Measurements from ENCODE around the gene GPR42. TPM values are rescaled to one million over a fixed set of nuclear protein-coding genes. Genes with fewer than 3 reads are reported as not detected.

GPR42 gene
- total RNA-seq, 1 experiment from 2014 or later, result not detected

DNA sequence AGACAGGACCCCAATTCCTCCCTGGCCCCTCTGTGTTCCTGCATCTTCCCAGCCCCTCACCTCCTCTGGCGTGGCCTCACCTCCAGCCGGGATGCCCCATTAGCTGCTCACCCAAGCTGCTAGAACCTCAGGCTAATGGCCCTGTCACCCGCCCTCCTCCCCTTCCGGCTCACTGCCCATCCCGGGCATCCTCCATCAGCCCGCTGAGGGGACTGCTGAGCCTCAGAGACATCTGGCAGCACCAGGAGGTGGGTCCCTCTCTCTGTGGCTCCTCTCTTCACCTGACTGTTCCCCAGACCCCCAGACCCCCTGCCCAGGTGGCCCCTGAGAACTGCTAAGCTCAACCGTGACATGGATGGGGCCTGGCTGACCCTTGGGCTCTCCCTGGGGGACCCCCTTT, 20.3 kb upstream of the GPR42 start:
- ATAC-seq (no peak), DNase-seq (ENCODE audit: low spot score) (no peak)
- no peaks in the 10 kb centered on the region for H3K9me3 Mint-ChIP-seq
- no peak overlapping the region for H3K27ac Mint-ChIP-seq
- H3K27me3 Mint-ChIP-seq (ENCODE audit: low read depth), result no peaks in the 10 kb centered on the region
- no peak overlapping the region for H3K4me3 Mint-ChIP-seq
- H3K36me3 Mint-ChIP-seq, result no peaks in the 10 kb centered on the region
- H3K4me1 Mint-ChIP-seq, result peaks cover 7% of the 10 kb centered on the region
- CTCF ChIA-PET, result interaction anchor here (0.9 kb wide), 2 partner anchors 145 to 284 kb away, joined by 3 to 5 read pairs; no protein-coding TSS in a partner anchor
- no peak for TF ChIP-seq USF1 (CRISPR knock-in tag; IDR thresholded peaks at IDR 0.05)
- TF ChIP-seq, protein P1, sequence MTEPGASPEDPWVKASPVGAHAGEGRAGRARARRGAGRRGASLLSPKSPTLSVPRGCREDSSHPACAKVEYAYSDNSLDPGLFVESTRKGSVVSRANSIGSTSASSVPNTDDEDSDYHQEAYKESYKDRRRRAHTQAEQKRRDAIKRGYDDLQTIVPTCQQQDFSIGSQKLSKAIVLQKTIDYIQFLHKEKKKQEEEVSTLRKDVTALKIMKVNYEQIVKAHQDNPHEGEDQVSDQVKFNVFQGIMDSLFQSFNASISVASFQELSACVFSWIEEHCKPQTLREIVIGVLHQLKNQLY (CRISPR knock-in tag; IDR thresholded peaks at IDR 0.05), result no peak
- TF ChIP-seq, protein P2, sequence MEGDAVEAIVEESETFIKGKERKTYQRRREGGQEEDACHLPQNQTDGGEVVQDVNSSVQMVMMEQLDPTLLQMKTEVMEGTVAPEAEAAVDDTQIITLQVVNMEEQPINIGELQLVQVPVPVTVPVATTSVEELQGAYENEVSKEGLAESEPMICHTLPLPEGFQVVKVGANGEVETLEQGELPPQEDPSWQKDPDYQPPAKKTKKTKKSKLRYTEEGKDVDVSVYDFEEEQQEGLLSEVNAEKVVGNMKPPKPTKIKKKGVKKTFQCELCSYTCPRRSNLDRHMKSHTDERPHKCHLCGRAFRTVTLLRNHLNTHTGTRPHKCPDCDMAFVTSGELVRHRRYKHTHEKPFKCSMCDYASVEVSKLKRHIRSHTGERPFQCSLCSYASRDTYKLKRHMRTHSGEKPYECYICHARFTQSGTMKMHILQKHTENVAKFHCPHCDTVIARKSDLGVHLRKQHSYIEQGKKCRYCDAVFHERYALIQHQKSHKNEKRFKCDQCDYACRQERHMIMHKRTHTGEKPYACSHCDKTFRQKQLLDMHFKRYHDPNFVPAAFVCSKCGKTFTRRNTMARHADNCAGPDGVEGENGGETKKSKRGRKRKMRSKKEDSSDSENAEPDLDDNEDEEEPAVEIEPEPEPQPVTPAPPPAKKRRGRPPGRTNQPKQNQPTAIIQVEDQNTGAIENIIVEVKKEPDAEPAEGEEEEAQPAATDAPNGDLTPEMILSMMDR (IDR thresholded peaks at IDR 0.05), result no peak
- TF ChIP-seq, protein P3, sequence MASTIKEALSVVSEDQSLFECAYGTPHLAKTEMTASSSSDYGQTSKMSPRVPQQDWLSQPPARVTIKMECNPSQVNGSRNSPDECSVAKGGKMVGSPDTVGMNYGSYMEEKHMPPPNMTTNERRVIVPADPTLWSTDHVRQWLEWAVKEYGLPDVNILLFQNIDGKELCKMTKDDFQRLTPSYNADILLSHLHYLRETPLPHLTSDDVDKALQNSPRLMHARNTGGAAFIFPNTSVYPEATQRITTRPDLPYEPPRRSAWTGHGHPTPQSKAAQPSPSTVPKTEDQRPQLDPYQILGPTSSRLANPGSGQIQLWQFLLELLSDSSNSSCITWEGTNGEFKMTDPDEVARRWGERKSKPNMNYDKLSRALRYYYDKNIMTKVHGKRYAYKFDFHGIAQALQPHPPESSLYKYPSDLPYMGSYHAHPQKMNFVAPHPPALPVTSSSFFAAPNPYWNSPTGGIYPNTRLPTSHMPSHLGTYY (CRISPR knock-in tag; IDR thresholded peaks at IDR 0.05), result no peak
- TF ChIP-seq FOXJ3 (CRISPR knock-in tag; IDR thresholded peaks at IDR 0.05; ENCODE audit: borderline replicate concordance), result no peak
- TF ChIP-seq ATF1 (CRISPR knock-in tag; IDR thresholded peaks at IDR 0.05), result no peak
- TF ChIP-seq AFF4 (CRISPR knock-in tag; IDR thresholded peaks at IDR 0.05; ENCODE audit: borderline replicate concordance), result no peak
- no peak for TF ChIP-seq ZNF232 (CRISPR knock-in tag; IDR thresholded peaks at IDR 0.05)
- no peak for TF ChIP-seq FOXP1 (CRISPR knock-in tag; IDR thresholded peaks at IDR 0.05; ENCODE audit: borderline replicate concordance)
- TF ChIP-seq ZNF121 (CRISPR knock-in tag; IDR thresholded peaks at IDR 0.05), result no peak
- TF ChIP-seq TCF7 (CRISPR knock-in tag; IDR thresholded peaks at IDR 0.05; ENCODE audit: low read depth), result no peak
- TF ChIP-seq, protein P4, sequence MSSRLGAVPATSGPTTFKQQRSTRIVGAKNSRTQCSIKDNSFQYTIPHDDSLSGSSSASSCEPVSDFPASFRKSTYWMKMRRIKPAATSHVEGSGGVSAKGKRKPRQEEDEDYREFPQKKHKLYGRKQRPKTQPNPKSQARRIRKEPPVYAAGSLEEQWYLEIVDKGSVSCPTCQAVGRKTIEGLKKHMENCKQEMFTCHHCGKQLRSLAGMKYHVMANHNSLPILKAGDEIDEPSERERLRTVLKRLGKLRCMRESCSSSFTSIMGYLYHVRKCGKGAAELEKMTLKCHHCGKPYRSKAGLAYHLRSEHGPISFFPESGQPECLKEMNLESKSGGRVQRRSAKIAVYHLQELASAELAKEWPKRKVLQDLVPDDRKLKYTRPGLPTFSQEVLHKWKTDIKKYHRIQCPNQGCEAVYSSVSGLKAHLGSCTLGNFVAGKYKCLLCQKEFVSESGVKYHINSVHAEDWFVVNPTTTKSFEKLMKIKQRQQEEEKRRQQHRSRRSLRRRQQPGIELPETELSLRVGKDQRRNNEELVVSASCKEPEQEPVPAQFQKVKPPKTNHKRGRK (CRISPR knock-in tag; IDR thresholded peaks at IDR 0.05; ENCODE audit: borderline replicate concordance), result no peak
- TF ChIP-seq SMAD4 (CRISPR knock-in tag; IDR thresholded peaks at IDR 0.05), result no peak
- no peak for TF ChIP-seq CBFB (CRISPR knock-in tag; IDR thresholded peaks at IDR 0.05; ENCODE audit: low read depth)
- TF ChIP-seq USF2 (CRISPR knock-in tag; IDR thresholded peaks at IDR 0.05), result no peak
- TF ChIP-seq, protein P5, sequence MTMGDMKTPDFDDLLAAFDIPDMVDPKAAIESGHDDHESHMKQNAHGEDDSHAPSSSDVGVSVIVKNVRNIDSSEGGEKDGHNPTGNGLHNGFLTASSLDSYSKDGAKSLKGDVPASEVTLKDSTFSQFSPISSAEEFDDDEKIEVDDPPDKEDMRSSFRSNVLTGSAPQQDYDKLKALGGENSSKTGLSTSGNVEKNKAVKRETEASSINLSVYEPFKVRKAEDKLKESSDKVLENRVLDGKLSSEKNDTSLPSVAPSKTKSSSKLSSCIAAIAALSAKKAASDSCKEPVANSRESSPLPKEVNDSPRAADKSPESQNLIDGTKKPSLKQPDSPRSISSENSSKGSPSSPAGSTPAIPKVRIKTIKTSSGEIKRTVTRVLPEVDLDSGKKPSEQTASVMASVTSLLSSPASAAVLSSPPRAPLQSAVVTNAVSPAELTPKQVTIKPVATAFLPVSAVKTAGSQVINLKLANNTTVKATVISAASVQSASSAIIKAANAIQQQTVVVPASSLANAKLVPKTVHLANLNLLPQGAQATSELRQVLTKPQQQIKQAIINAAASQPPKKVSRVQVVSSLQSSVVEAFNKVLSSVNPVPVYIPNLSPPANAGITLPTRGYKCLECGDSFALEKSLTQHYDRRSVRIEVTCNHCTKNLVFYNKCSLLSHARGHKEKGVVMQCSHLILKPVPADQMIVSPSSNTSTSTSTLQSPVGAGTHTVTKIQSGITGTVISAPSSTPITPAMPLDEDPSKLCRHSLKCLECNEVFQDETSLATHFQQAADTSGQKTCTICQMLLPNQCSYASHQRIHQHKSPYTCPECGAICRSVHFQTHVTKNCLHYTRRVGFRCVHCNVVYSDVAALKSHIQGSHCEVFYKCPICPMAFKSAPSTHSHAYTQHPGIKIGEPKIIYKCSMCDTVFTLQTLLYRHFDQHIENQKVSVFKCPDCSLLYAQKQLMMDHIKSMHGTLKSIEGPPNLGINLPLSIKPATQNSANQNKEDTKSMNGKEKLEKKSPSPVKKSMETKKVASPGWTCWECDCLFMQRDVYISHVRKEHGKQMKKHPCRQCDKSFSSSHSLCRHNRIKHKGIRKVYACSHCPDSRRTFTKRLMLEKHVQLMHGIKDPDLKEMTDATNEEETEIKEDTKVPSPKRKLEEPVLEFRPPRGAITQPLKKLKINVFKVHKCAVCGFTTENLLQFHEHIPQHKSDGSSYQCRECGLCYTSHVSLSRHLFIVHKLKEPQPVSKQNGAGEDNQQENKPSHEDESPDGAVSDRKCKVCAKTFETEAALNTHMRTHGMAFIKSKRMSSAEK (CRISPR knock-in tag; IDR thresholded peaks at IDR 0.05; ENCODE audit: borderline replicate concordance), result no peak
- TF ChIP-seq ATF2 (CRISPR knock-in tag; IDR thresholded peaks at IDR 0.05; ENCODE audit: borderline replicate concordance, low read depth), result no peak
- TF ChIP-seq JAZF1 (CRISPR knock-in tag; IDR thresholded peaks at IDR 0.05), result no peak
- POLR2A ChIA-PET, result no interaction called here

Data from WTC11 (cell line).